ENCODE measurements around the gene AGPAT1. TPM values are rescaled to one million over a fixed set of nuclear protein-coding genes. Genes with fewer than 3 reads are reported as not detected.

Gene AGPAT1
- total and polyA plus RNA-seq, 8 donors, result 7.3 to 52.6 (median 34.9) TPM

GRCh38 chr6:32156891-32157290 lies 19.0 kb downstream of the AGPAT1 start:
- H3K27me3 ChIP-seq, result peaks cover 0 to 2% (median 0%) of the 10 kb centered on the region in 3 donors
- intact Hi-C loops (cut with DNase I; ENCODE audit: low total_unique reads), result no loop called here
- peaks cover 17 to 61% (median 51%) of the 10 kb centered on the region in 4 donors for H3K36me3 ChIP-seq
- WGBS, 5 donors, result 79 to 91% (median 86%) methylated on average over 9 of the region's 9 CpGs
- no peaks in the 10 kb centered on the region for H3K9me3 ChIP-seq
- no peak for TF ChIP-seq POLR2AphosphoS5 (IDR thresholded peaks at IDR 0.05)
- no peak for TF ChIP-seq EP300 (IDR thresholded peaks at IDR 0.05)
- no peak for TF ChIP-seq POLR2A (IDR thresholded peaks at IDR 0.05)
- no peak for TF ChIP-seq CTCF (IDR thresholded peaks at IDR 0.05)
- no peak for DNase-seq
- peaks cover 31 to 50% (median 44%) of the 10 kb centered on the region in 4 donors for H3K4me1 ChIP-seq
- no peak overlapping the region for H3K4me3 ChIP-seq
- H3K27ac ChIP-seq, result no peak overlapping the region

GRCh38 chr6:32154514-32155161 lies 21.2 kb downstream of the AGPAT1 start:
- intact Hi-C loops (cut with DNase I; ENCODE audit: low total_unique reads), result loop anchor here (5.0 kb wide), 1 partner anchor 37 kb away; no protein-coding TSS in a partner anchor
- 1 to 7% (median 3%) methylated on average over 15 to 34 of the region's 34 CpGs for WGBS, 5 donors
- TF ChIP-seq CTCF (IDR thresholded peaks at IDR 0.05) (peak in 5 of 7 experiments; percentile 19 to 78 (median 55)), POLR2AphosphoS5 (IDR thresholded peaks at IDR 0.05) (peak; percentile 18 to 79 (median 50)), POLR2A (IDR thresholded peaks at IDR 0.05) (no peak)

GRCh38 chr6:32153564-32154513 lies 22.0 kb downstream of the AGPAT1 start, which contains the start of gene PPT2:
PPT2 (plus strand) TSS chr6:32154141; CDS start chr6:32154595, 454 bp downstream.
- H3K27ac ChIP-seq, result peak within 1 kb of the TSS; percentile 88 to 94 (median 93)
- no peaks in the 10 kb centered on the region for H3K9me3 ChIP-seq
- H3K27me3 ChIP-seq, result peaks cover 0 to 27% (median 0%) of the 10 kb centered on the region in 3 donors
- peak within 1 kb of the TSS; percentile 59 to 87 (median 78) for H3K4me3 ChIP-seq
- H3K4me1 ChIP-seq, result peaks cover 37 to 75% (median 62%) of the 10 kb centered on the region in 4 donors
- H3K36me3 ChIP-seq, result peaks cover 14 to 40% (median 34%) of the 10 kb centered on the region in 4 donors
- TF ChIP-seq POLR2AphosphoS5 (IDR thresholded peaks at IDR 0.05) (peak; percentile 51 to 82 (median 81)), EP300 (IDR thresholded peaks at IDR 0.05) (no peak), POLR2A (IDR thresholded peaks at IDR 0.05) (no peak), CTCF (IDR thresholded peaks at IDR 0.05) (no peak)
- WGBS, 5 donors, result 1 to 2% (median 1%) methylated on average over 46 to 52 of the region's 52 CpGs
- peak; percentile 82 to 98 for DNase-seq
- intact Hi-C loops (cut with DNase I; ENCODE audit: low total_unique reads), result loop anchor here (5.0 kb wide), 1 partner anchor 37 kb away; no protein-coding TSS in a partner anchor

More at GRCh38 chr6:32154514-32155161, 21.2 kb downstream of the AGPAT1 start:
- Histone ChIP-seq H3K4me3 (peak overlapping the region; percentile 59 to 87 (median 78)), H3K27me3 (peaks cover 0 to 19% (median 0%) of the 10 kb centered on the region in 3 donors), H3K4me1 (peaks cover 37 to 69% (median 59%) of the 10 kb centered on the region in 4 donors), H3K9me3 (no peaks in the 10 kb centered on the region), H3K27ac (peak overlapping the region; percentile 88 to 94 (median 93)), H3K36me3 (peaks cover 17 to 41% (median 38%) of the 10 kb centered on the region in 4 donors)
- peak; percentile 81 to 94 for DNase-seq

Data from stomach (tissue), 9 donors.